GM12864 (cell line): ENCODE results near the gene ZNF683.

ENCODE experiments used
- DNase-seq: peaks from one replicate; pipeline ENCODE4 v3.0.0-alpha.2; 2011; ENCODE audit warnings: low read depth
- H3K4me3 ChIP-seq: 2 replicates; pipeline ENCODE4 v1.5.1; 2011; ENCODE audit warnings: mild to moderate bottlenecking, low read depth, low read length, control low read depth
- TF ChIP-seq, protein P1 (sequence below): IDR thresholded peaks from 2 replicates; pipeline ENCODE4 v1.5.1; 2011; ENCODE audit warnings: low read depth, mild to moderate bottlenecking, moderate library complexity, low read length, control low read depth, inconsistent platforms; ENCODE audit errors: missing control alignments

ZNF683 gene

DNA sequence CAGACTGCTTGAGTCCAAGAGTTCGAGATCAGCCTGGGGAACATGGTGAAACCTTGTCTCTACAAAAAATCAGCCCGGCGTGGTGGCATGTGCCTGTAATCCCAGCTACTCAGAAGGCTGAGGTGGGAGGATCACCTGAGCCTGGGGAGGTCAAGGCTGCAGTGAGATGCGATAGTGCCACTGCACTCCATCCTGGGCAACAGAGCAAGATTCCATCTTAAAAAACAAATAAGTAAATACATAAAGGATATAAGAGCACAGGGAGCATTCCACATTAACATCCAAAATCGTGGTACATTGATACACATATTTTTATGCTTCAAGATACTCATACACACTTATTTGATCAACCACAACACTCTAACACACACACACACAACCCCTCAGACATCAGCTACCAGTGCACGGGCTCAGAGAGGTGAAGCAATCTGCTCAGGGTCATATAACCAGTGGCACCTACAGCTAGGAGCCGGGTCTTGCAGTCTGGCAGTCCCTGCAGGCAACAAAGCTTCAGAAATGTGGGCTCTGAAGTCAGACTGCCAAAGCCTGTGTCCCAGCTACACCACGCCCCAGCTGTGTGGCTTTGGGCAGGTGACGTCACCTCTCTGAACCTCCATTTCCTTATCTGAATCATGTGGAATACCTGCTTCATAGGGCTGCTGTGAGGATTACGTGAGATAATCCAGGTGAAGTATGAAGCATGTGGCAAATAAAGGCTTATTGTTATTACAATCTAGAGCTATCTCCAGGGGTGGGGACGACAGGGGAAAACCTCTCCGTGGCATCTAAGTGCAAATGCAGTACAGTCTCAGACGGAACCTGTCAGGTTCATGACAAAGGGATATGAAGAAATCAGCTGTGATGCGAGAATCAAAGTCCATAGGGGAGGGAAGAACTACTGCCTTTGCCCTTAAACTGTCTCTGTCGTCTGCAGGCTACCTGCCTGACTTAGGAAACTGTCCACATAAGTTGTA lies 13.9 kb downstream of the ZNF683 start:
- no peak overlapping the region for H3K4me3 ChIP-seq
- no peak for DNase-seq

DNA sequence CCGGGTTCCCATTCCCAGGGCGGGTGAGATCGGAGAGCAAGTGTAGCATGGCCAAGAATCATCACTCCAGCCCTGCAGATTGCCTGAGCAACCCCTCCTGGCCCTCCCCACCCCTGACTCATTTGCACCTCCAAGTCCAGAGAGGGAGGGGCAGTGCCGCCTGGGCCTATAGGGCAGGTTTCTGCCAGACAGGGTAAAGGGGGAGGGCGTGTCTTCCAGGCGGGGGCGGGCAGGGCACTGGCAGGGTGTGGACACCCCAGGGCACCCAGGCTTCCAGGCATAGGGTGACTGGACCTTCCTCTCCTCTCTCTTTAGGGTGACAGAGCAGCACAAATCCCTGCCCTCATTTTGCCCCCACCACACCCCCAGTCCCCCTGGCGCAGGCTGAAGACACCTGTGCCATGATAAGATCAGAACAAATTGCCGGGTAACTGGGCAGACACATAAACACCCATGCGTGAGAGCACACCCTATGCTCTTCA lies 15.4 kb downstream of the ZNF683 start:
- H3K4me3 ChIP-seq = no peak overlapping the region
- DNase-seq = no peak
- TF ChIP-seq, protein P1, sequence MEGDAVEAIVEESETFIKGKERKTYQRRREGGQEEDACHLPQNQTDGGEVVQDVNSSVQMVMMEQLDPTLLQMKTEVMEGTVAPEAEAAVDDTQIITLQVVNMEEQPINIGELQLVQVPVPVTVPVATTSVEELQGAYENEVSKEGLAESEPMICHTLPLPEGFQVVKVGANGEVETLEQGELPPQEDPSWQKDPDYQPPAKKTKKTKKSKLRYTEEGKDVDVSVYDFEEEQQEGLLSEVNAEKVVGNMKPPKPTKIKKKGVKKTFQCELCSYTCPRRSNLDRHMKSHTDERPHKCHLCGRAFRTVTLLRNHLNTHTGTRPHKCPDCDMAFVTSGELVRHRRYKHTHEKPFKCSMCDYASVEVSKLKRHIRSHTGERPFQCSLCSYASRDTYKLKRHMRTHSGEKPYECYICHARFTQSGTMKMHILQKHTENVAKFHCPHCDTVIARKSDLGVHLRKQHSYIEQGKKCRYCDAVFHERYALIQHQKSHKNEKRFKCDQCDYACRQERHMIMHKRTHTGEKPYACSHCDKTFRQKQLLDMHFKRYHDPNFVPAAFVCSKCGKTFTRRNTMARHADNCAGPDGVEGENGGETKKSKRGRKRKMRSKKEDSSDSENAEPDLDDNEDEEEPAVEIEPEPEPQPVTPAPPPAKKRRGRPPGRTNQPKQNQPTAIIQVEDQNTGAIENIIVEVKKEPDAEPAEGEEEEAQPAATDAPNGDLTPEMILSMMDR = no peak

More for the DNA sequence above, 13.9 kb downstream of the ZNF683 start:
- TF ChIP-seq, protein P1 = no peak

DNA sequence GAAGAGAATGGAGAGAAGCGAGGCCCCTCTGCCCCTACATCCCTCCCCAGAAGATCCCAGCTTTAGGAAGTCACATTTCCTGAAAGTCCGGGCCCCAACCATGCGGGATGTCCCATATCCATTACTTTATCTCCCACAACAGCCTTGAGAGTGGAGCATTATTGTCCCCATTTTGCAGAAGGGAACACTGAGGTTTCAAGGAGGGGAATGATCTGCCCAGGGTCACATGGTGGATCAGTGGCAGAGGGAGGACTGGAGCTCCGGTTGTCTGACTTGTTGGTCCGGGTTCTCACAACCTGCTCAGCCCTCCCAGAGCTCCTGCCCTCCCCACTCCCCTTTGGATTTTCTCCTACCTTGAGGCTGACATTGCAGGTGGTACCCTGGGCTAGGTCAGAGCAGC lies 16.4 kb downstream of the ZNF683 start:
- TF ChIP-seq, protein P1 = no peak
- no peak overlapping the region for H3K4me3 ChIP-seq
- DNase-seq = no peak

DNA sequence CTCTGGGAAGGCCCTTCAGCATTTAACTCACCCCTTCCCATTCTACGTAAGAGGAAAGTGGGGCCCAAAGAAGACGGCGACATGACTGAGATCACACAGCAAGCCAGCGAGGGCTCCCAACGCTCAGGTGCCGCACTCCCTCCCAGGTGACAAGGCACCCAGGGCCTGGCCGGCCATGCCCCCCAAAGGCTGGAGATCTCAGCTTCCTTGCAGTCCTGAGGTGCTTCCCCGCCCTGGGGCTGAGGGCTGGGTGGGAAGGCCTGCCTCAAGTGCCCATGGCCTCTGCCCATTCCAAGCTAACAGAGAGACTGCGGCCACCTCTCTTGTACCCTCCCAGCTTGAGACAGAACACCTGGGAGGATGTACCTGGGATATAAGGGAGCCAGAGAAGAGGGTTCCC lies 17.6 kb downstream of the ZNF683 start:
- DNase-seq = no peak
- TF ChIP-seq, protein P1 = no peak
- no peak overlapping the region for H3K4me3 ChIP-seq

DNA sequence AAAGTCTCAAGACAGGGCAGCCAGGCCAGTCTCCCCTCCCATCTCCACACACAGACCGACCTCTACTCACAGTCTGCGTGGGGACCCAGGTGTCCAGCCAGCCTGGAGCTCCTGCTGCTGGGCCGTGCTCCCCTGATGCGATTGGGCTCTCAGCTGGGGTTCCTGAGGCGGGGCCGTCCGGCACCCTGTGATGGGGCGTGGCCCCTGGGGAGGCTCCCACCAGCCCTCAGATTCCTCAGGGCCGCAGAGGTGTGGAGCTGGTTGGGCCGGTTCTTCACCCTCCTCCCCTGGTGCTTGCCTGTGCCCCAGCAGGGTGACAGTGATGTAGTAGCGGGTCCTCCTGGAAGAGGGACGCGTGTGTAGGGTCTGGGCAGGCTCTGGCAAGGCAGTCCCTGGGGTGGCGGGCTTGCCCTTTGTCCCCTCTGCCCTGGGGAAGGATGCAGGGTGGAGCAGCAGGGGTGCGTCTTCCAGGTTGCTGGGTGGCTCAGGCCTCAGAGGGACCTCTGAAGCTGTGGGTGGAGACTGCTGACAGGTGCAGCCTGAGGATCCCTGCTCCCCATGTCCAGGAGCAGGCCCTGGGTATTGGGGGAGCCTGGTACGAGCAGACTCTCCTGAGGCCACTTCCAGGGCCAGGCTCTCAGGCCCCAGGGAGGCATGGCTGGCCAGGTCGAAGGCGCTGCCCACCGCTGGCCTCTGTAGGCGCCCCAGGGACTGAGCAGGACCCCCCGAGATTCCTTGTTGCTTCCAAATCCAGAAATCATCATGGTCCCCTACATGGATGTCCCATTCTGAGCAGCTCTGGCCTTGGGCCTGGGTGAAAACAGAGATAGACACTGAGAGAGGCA lies 18.4 kb downstream of the ZNF683 start, which contains the start of gene CRYBG2:
TSS of gene CRYBG2 (minus strand) at position 155 of the 845 bp plus-strand sequence. CDS start 7,473 bp downstream, outside the sequence.
- TF ChIP-seq, protein P1 = no peak
- no peak within 1 kb of the TSS for H3K4me3 ChIP-seq
- no peak for DNase-seq

DNA sequence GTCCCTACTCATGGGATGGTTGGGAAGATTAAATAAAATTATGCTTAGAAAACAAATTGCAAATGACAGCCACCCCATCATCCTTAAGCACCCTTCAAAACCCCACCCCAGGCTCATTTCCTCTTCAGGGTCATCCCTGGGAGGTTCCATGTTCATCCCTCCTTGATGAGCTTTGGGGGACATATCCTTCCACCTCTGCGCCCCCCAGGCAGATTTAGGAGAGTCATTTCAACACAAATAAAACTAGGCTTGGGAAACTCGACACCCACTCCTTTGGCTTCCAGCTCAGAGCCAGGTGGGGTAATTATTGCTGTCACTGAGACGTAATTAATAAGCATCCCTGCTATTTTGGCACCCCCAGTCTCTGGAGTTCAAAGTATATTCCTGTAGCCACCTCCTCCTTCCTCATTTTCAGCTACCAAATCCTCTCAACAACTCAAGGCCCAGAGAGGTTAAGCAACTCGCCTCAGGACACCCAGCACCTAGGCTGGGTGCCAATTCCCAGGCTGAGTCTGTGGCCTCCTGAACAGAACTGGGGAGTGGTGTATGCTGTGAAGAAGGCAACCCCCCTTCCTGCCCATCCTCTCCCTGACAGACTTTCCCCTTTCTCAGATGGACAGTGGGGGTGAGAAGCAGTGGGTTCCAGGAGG lies 19.2 kb downstream of the ZNF683 start:
- no peak overlapping the region for H3K4me3 ChIP-seq
- DNase-seq = no peak
- TF ChIP-seq, protein P1 = no peak
